ENCODE data around the gene SPTLC3. TPM values are rescaled to one million over a fixed set of nuclear protein-coding genes. Genes with fewer than 3 reads are reported as not detected.

The SPTLC3 gene
- total RNA-seq, 4 donors from 2014 or later, result 15.9 to 21.9 (median 18.7) TPM

- Histone ChIP-seq H3K4me3 (no peak overlapping the region), H3K27me3 (no peaks in the 10 kb centered on the region), H3K9me3 (no peaks in the 10 kb centered on the region), H3K27ac (no peak overlapping the region), H3K4me1 (no peaks in the 10 kb centered on the region), H3K36me3 (no peaks in the 10 kb centered on the region)
- no peak for DNase-seq
- no peak for TF ChIP-seq POLR2A (IDR thresholded peaks at IDR 0.05)
- TF ChIP-seq, protein P1, sequence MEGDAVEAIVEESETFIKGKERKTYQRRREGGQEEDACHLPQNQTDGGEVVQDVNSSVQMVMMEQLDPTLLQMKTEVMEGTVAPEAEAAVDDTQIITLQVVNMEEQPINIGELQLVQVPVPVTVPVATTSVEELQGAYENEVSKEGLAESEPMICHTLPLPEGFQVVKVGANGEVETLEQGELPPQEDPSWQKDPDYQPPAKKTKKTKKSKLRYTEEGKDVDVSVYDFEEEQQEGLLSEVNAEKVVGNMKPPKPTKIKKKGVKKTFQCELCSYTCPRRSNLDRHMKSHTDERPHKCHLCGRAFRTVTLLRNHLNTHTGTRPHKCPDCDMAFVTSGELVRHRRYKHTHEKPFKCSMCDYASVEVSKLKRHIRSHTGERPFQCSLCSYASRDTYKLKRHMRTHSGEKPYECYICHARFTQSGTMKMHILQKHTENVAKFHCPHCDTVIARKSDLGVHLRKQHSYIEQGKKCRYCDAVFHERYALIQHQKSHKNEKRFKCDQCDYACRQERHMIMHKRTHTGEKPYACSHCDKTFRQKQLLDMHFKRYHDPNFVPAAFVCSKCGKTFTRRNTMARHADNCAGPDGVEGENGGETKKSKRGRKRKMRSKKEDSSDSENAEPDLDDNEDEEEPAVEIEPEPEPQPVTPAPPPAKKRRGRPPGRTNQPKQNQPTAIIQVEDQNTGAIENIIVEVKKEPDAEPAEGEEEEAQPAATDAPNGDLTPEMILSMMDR (IDR thresholded peaks at IDR 0.05), result no peak
These were observed 164.4 kb downstream of the SPTLC3 start for GRCh38 chr20:13173201-13173600.

- Histone ChIP-seq H3K4me1 (no peaks in the 10 kb centered on the region), H3K36me3 (no peaks in the 10 kb centered on the region), H3K9me3 (no peaks in the 10 kb centered on the region), H3K27ac (no peak overlapping the region), H3K4me3 (no peak overlapping the region), H3K27me3 (no peaks in the 10 kb centered on the region)
- TF ChIP-seq, protein P1 (IDR thresholded peaks at IDR 0.05), result no peak
- no peak for TF ChIP-seq POLR2A (IDR thresholded peaks at IDR 0.05)
- DNase-seq, result no peak
These were observed 165.6 kb downstream of the SPTLC3 start for GRCh38 chr20:13174402-13174801.

GRCh38 chr20:13180986-13181889, 172.5 kb downstream of the SPTLC3 start:
- Histone ChIP-seq H3K4me3 (no peak overlapping the region), H3K4me1 (no peaks in the 10 kb centered on the region), H3K27me3 (no peaks in the 10 kb centered on the region), H3K36me3 (no peaks in the 10 kb centered on the region), H3K27ac (no peak overlapping the region), H3K9me3 (no peaks in the 10 kb centered on the region)
- DNase-seq, result no peak
- TF ChIP-seq, protein P1 (IDR thresholded peaks at IDR 0.05), result no peak
- TF ChIP-seq POLR2A (IDR thresholded peaks at IDR 0.05), result no peak

DNA sequence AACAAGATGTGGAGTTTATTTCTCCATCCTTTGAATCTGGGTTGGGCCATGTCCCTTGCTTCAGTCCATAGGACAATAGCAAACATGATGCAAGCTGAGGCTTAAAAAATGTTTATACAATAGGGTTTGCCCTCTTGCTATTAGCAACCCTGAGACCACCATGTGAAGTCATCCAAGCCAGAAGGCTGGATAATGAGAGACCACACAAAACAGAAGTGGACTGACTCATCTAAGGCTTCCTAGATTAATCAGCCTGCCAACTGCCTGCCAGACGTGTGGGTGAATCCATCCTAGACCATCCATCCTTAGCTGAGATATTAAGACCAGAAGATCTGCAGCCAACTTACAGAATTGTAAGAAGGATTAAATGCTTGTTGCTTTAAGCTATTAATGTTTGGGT, 174.2 kb downstream of the SPTLC3 start:
- Histone ChIP-seq H3K27me3 (no peaks in the 10 kb centered on the region), H3K27ac (no peak overlapping the region), H3K36me3 (no peaks in the 10 kb centered on the region), H3K4me1 (no peaks in the 10 kb centered on the region), H3K4me3 (no peak overlapping the region), H3K9me3 (no peaks in the 10 kb centered on the region)
- TF ChIP-seq POLR2A (IDR thresholded peaks at IDR 0.05), result no peak
- TF ChIP-seq, protein P1 (IDR thresholded peaks at IDR 0.05), result no peak
- DNase-seq, result no peak

GRCh38 chr20:13186043-13186774, 177.4 kb downstream of the SPTLC3 start:
- Histone ChIP-seq H3K4me3 (no peak overlapping the region), H3K36me3 (no peaks in the 10 kb centered on the region), H3K27ac (no peak overlapping the region), H3K9me3 (no peaks in the 10 kb centered on the region), H3K27me3 (no peaks in the 10 kb centered on the region), H3K4me1 (no peaks in the 10 kb centered on the region)
- TF ChIP-seq, protein P1 (IDR thresholded peaks at IDR 0.05), result no peak
- TF ChIP-seq POLR2A (IDR thresholded peaks at IDR 0.05), result no peak
- DNase-seq, result no peak

Data from Peyer's patch (tissue), 4 donors.